Ovary (tissue), 3 donors: ENCODE measurements around the gene DBT.
"Not testable (repeated sequence)": the region's sequence is repeated elsewhere in the genome, so short reads cannot be mapped to it uniquely, and the experiment has no call there.

Source experiments
- CTCF ChIP-seq, 3 donors: fragments of 450-650 bp in 2 of 3; fragments of 200-600 bp in 1 of 3; IDR thresholded peaks; one replicate each; pipeline versions ENCODE4 v1.5.1 to v1.8.0; 2016 to 2022; ENCODE audit warnings: antibody characterized with exemption in 3 of 3, mild to moderate bottlenecking in 1 of 3
- POLR2A ChIP-seq: fragments of 450-650 bp; IDR thresholded peaks from one replicate; pipeline ENCODE4 v1.6.1; 2017; ENCODE audit warnings: antibody characterized with exemption, mild to moderate bottlenecking, moderate library complexity
- donor health status: DM: no; HTN: no; CAD: no.

DNA sequence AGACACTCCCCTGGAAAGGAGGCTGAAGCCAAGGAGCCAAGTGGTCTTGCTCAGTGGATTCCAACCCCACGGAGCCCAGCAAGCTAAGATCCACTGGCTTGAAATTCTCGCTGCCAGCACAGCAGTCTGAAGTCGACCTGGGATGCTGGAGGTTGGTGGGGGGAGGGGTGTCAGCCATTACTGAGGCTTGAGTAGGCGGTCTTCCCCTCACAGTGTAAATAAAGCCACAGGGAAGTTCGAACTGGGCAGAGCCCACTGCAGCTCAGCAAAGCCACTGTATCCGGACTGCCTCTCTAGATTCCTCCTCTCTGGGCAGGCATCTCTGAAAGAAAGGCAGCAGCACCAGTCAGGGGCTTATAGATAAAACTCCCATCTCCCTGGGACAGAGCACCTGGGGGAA, 49.6 kb downstream of the DBT start:
- TF ChIP-seq POLR2A; CTCF (IDR thresholded peaks at IDR 0.05): not testable (repeated sequence)
